ENCODE measurements around the gene CUL5.

DNA sequence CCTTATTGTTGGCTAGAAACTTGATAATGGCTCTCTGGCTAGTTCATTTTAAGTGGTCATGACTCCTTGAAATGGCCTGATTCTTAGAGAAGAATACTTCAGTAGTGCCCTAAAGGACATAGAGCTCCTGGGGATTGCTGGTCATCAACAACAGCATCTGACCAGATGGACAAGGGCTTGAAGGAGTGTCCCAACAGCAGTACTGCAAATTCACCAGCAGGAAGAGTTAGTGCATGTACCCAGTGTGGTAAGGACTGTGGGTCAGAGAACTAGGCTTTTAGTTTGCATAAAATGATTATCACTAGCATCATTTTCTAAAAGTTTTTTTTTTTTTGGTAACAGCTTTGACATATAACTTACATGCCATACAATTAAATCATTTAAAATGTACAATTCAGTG lies 39.5 kb upstream of the CUL5 start:
- TF ChIP-seq, protein P1, sequence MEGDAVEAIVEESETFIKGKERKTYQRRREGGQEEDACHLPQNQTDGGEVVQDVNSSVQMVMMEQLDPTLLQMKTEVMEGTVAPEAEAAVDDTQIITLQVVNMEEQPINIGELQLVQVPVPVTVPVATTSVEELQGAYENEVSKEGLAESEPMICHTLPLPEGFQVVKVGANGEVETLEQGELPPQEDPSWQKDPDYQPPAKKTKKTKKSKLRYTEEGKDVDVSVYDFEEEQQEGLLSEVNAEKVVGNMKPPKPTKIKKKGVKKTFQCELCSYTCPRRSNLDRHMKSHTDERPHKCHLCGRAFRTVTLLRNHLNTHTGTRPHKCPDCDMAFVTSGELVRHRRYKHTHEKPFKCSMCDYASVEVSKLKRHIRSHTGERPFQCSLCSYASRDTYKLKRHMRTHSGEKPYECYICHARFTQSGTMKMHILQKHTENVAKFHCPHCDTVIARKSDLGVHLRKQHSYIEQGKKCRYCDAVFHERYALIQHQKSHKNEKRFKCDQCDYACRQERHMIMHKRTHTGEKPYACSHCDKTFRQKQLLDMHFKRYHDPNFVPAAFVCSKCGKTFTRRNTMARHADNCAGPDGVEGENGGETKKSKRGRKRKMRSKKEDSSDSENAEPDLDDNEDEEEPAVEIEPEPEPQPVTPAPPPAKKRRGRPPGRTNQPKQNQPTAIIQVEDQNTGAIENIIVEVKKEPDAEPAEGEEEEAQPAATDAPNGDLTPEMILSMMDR (IDR thresholded peaks at IDR 0.05), result no peak
- TF ChIP-seq POLR2A (IDR thresholded peaks at IDR 0.05), result no peak
